ENCODE results near the gene GUCA2B.

GRCh38 chr1:42136466-42136865 is 16.7 kb upstream of the GUCA2B start:
- TF ChIP-seq CTCF (IDR thresholded peaks at IDR 0.05) (no peak), POLR2A (IDR thresholded peaks at IDR 0.05) (no peak)

Data from adrenal gland (tissue), 5 donors.